Stimulated activated CD4-positive, alpha-beta T cell treated with anti-CD3 and anti-CD28 coated beads, Interleukin-1b, Interleukin-23, amount 100 ng/mL, for 24 hours (primary cell): Measurements from ENCODE around the gene FGF12.

Experiments used
- DNase-seq, 4 experiments: peaks; one replicate each; pipeline ENCODE4 v3.0.0-alpha.2; 2020; ENCODE audit warnings: low read depth in 4 of 4, low spot score in 1 of 4

The FGF12 gene

GRCh38 chr3:192212335-192212734 is 515.0 kb downstream of the FGF12 start:
- no peak for DNase-seq

- no peak for DNase-seq
Measured at GRCh38 chr3:192207651-192208050, 519.7 kb downstream of the FGF12 start.

- DNase-seq, result no peak
Measured at GRCh38 chr3:192207239-192207638, 520.1 kb downstream of the FGF12 start.

- no peak for DNase-seq
Measured at GRCh38 chr3:192194085-192194484, 533.3 kb downstream of the FGF12 start.

GRCh38 chr3:192188218-192188835 is 539.0 kb downstream of the FGF12 start:
- DNase-seq, result peak; percentile 1 to 23 (median 13)

- DNase-seq, result no peak
Measured at GRCh38 chr3:192187485-192188051, 539.8 kb downstream of the FGF12 start.

- no peak for DNase-seq
Measured at GRCh38 chr3:192186498-192186897, 540.8 kb downstream of the FGF12 start.

GRCh38 chr3:192186045-192186444 is 541.3 kb downstream of the FGF12 start:
- DNase-seq, result no peak

- DNase-seq, result no peak
Measured at GRCh38 chr3:192183109-192183508, 544.2 kb downstream of the FGF12 start.

GRCh38 chr3:192181151-192181550 is 546.2 kb downstream of the FGF12 start:
- DNase-seq, result no peak

- DNase-seq, result no peak
Measured at GRCh38 chr3:192177383-192177782, 550.0 kb downstream of the FGF12 start.

GRCh38 chr3:192174283-192174682 is 553.1 kb downstream of the FGF12 start:
- DNase-seq, result no peak

GRCh38 chr3:192171213-192171612 is 556.1 kb downstream of the FGF12 start:
- DNase-seq, result no peak

GRCh38 chr3:192170659-192171058 is 556.7 kb downstream of the FGF12 start:
- DNase-seq, result no peak

GRCh38 chr3:192170031-192170430 is 557.3 kb downstream of the FGF12 start:
- no peak for DNase-seq

- no peak for DNase-seq
Measured at GRCh38 chr3:192169332-192169915, 557.9 kb downstream of the FGF12 start.

GRCh38 chr3:192168202-192168601 is 559.1 kb downstream of the FGF12 start:
- DNase-seq, result no peak

- DNase-seq, result no peak
Measured at GRCh38 chr3:192165552-192165951, 561.8 kb downstream of the FGF12 start.

- no peak for DNase-seq
Measured at GRCh38 chr3:192161661-192162060, 565.7 kb downstream of the FGF12 start.

- no peak for DNase-seq
Measured at GRCh38 chr3:192156382-192156781, 571.0 kb downstream of the FGF12 start.

- DNase-seq, result no peak
Measured at GRCh38 chr3:192155194-192155593, 572.1 kb downstream of the FGF12 start.

- DNase-seq, result no peak
Measured at GRCh38 chr3:192133271-192133670, 594.1 kb downstream of the FGF12 start.
